Mesendoderm (in vitro differentiated cells): ENCODE results near the gene PLOD1.

Source experiments
- DNase-seq: peaks from one replicate; pipeline ENCODE4 v3.0.0; 2013
- H2AK5ac ChIP-seq: 2 replicates; pipeline ENCODE4 v1.6.1; 2013; ENCODE audit warnings: low read length, inconsistent platforms
- H2BK120ac ChIP-seq: 2 replicates; pipeline ENCODE4 v1.6.1; 2013; ENCODE audit warnings: low read depth, mild to moderate bottlenecking, low read length, moderate library complexity, mixed read lengths
- H2BK15ac ChIP-seq: replicated peaks from 2 replicates; pipeline ENCODE4 v1.6.1; 2013; ENCODE audit warnings: low read depth, mild to moderate bottlenecking, moderate library complexity
- H2BK5ac ChIP-seq: 2 replicates; pipeline ENCODE4 v1.6.1; 2013; ENCODE audit warnings: low read length, inconsistent platforms
- H3K18ac ChIP-seq: 2 replicates; pipeline ENCODE4 v1.6.1; 2013; ENCODE audit warnings: mild to moderate bottlenecking, low read length, mixed read lengths
- H3K23ac ChIP-seq: one replicate; pipeline ENCODE4 v1.6.1; 2013; ENCODE audit warnings: low read length
- H3K27ac ChIP-seq: 2 replicates; pipeline ENCODE4 v1.5.1; 2013; ENCODE audit warnings: low read depth, mild to moderate bottlenecking, inconsistent platforms, low read length, moderate library complexity
- H3K27me3 ChIP-seq: 2 replicates; pipeline ENCODE4 v1.6.1; 2013; ENCODE audit warnings: low read length, control low read depth, mild to moderate bottlenecking, inconsistent platforms; ENCODE audit not compliant: insufficient read depth, poor library complexity
- H3K36me3 ChIP-seq: 2 replicates; pipeline ENCODE4 v1.6.1; 2013; ENCODE audit warnings: low read length, inconsistent platforms; ENCODE audit not compliant: control insufficient read depth, insufficient read depth
- H3K4ac ChIP-seq: one replicate; pipeline ENCODE4 v1.6.1; 2013; ENCODE audit warnings: low read depth, mild to moderate bottlenecking, low read length, moderate library complexity
- H3K4me1 ChIP-seq: 2 replicates; pipeline ENCODE4 v1.6.1; 2013; ENCODE audit warnings: low read depth, low read length, inconsistent platforms; ENCODE audit not compliant: control insufficient read depth
- H3K4me2 ChIP-seq: 2 replicates; pipeline ENCODE4 v1.6.1; 2013; ENCODE audit warnings: low read length
- H3K4me3 ChIP-seq: 2 replicates; pipeline ENCODE4 v1.5.1; 2013; ENCODE audit warnings: mild to moderate bottlenecking, low read length
- H3K56ac ChIP-seq: one replicate; pipeline ENCODE4 v1.6.1; 2013; ENCODE audit warnings: low read length
- H3K79me1 ChIP-seq: 2 replicates; pipeline ENCODE4 v1.6.1; 2013; ENCODE audit warnings: low read length, inconsistent platforms
- H3K79me2 ChIP-seq: 2 replicates; pipeline ENCODE4 v1.6.1; 2013; ENCODE audit warnings: mild to moderate bottlenecking, low read length; ENCODE audit not compliant: control insufficient read depth, insufficient read depth
- H3K9ac ChIP-seq: 2 replicates; pipeline ENCODE4 v1.6.1; 2013; ENCODE audit warnings: low read length, inconsistent platforms
- H4K5ac ChIP-seq: one replicate; pipeline ENCODE4 v1.6.1; 2013; ENCODE audit warnings: low read length
- H4K8ac ChIP-seq: one replicate; pipeline ENCODE4 v1.6.1; 2013; ENCODE audit warnings: low read depth, mild to moderate bottlenecking, control low read depth, low read length, moderate library complexity
- WGBS: extraction: QIAGEN DNeasy Blood & Tissue Kit; methylation state at CpG from one replicate; pipeline ENCODE4 v1.1.7; 2013; ENCODE audit warnings: low lambda C conversion rate, missing lambda C conversion rate; ENCODE audit not compliant: insufficient coverage; ENCODE audit errors: extremely low coverage; 5-methylcytosine and 5-hydroxymethylcytosine counted together

The PLOD1 gene

GRCh38 chr1:11952455-11953109 is 18.1 kb downstream of the PLOD1 start:
- Histone ChIP-seq H3K79me1 (no peaks in the 10 kb centered on the region), H3K9ac (no peak overlapping the region), H2AK5ac (no peak overlapping the region), H2BK15ac (no peak overlapping the region), H4K8ac (no peak overlapping the region), H3K4ac (no peak overlapping the region), H3K4me1 (no peaks in the 10 kb centered on the region), H3K4me2 (no peak overlapping the region), H2BK5ac (no peak overlapping the region), H3K27ac (no peak overlapping the region), H2BK120ac (no peak overlapping the region), H3K36me3 (peaks cover 6% of the 10 kb centered on the region), H3K56ac (no peak overlapping the region), H3K27me3 (no peaks in the 10 kb centered on the region), H3K79me2 (no peaks in the 10 kb centered on the region), H3K23ac (no peak overlapping the region), H3K18ac (no peak overlapping the region), H3K4me3 (no peak overlapping the region), H4K5ac (no peak overlapping the region)
- no peak for DNase-seq
- no CpG with 5 or more reads among the region's 11 CpGs for WGBS

GRCh38 chr1:11955221-11955620 is 20.7 kb downstream of the PLOD1 start:
- Histone ChIP-seq H2BK120ac (no peak overlapping the region), H3K4me2 (no peak overlapping the region), H3K18ac (no peak overlapping the region), H3K27ac (peak overlapping the region; percentile 24), H3K23ac (no peak overlapping the region), H4K5ac (no peak overlapping the region), H3K4me3 (no peak overlapping the region), H3K79me1 (no peaks in the 10 kb centered on the region), H4K8ac (no peak overlapping the region), H3K27me3 (no peaks in the 10 kb centered on the region), H3K79me2 (no peaks in the 10 kb centered on the region), H3K36me3 (peaks cover 6% of the 10 kb centered on the region), H3K56ac (no peak overlapping the region), H3K4me1 (no peaks in the 10 kb centered on the region), H2BK15ac (no peak overlapping the region), H2BK5ac (no peak overlapping the region), H2AK5ac (no peak overlapping the region), H3K4ac (no peak overlapping the region), H3K9ac (no peak overlapping the region)
- peak; percentile 78 for DNase-seq
- no CpG with 5 or more reads among the region's 6 CpGs for WGBS

GRCh38 chr1:11957398-11957797 is 22.9 kb downstream of the PLOD1 start:
- no CpG with 5 or more reads among the region's 5 CpGs for WGBS
- peaks cover 6% of the 10 kb centered on the region for H3K36me3 ChIP-seq

GRCh38 chr1:11957897-11958296 is 23.4 kb downstream of the PLOD1 start:
- Histone ChIP-seq H3K9ac (no peak overlapping the region), H3K79me2 (no peaks in the 10 kb centered on the region), H2AK5ac (no peak overlapping the region), H2BK15ac (no peak overlapping the region), H3K27me3 (no peaks in the 10 kb centered on the region), H3K27ac (no peak overlapping the region), H3K4ac (no peak overlapping the region), H3K79me1 (no peaks in the 10 kb centered on the region), H3K18ac (no peak overlapping the region), H3K56ac (no peak overlapping the region), H3K4me2 (no peak overlapping the region), H2BK120ac (no peak overlapping the region), H3K23ac (no peak overlapping the region), H4K8ac (no peak overlapping the region), H3K4me3 (no peak overlapping the region), H2BK5ac (no peak overlapping the region), H4K5ac (no peak overlapping the region), H3K4me1 (no peaks in the 10 kb centered on the region), H3K36me3 (peaks cover 6% of the 10 kb centered on the region)
- no peak for DNase-seq
- no CpG with 5 or more reads among the region's 12 CpGs for WGBS

More at GRCh38 chr1:11957398-11957797, 22.9 kb downstream of the PLOD1 start:
- no peak overlapping the region for H2BK5ac ChIP-seq
- H3K4me2 ChIP-seq: no peak overlapping the region
- no peak overlapping the region for H2BK15ac ChIP-seq
- H4K5ac ChIP-seq: no peak overlapping the region
- H3K79me2 ChIP-seq: no peaks in the 10 kb centered on the region
- no peak overlapping the region for H2AK5ac ChIP-seq
- no peak overlapping the region for H3K4me3 ChIP-seq
- H3K27me3 ChIP-seq: no peaks in the 10 kb centered on the region
- H3K79me1 ChIP-seq: no peaks in the 10 kb centered on the region
- no peak overlapping the region for H3K27ac ChIP-seq
- H3K18ac ChIP-seq: no peak overlapping the region
- H3K9ac ChIP-seq: no peak overlapping the region
- H2BK120ac ChIP-seq: no peak overlapping the region
- no peak for DNase-seq
- H3K56ac ChIP-seq: no peak overlapping the region
- no peaks in the 10 kb centered on the region for H3K4me1 ChIP-seq
- no peak overlapping the region for H4K8ac ChIP-seq
- H3K4ac ChIP-seq: no peak overlapping the region
- H3K23ac ChIP-seq: no peak overlapping the region

GRCh38 chr1:11960276-11960675 is 25.8 kb downstream of the PLOD1 start:
- no peak overlapping the region for H3K4me2 ChIP-seq
- no peaks in the 10 kb centered on the region for H3K27me3 ChIP-seq
- H3K56ac ChIP-seq: no peak overlapping the region
- no peak overlapping the region for H3K23ac ChIP-seq
- no peak for DNase-seq
- no peak overlapping the region for H3K9ac ChIP-seq
- H3K4ac ChIP-seq: no peak overlapping the region
- H3K79me1 ChIP-seq: no peaks in the 10 kb centered on the region
- no peak overlapping the region for H2BK15ac ChIP-seq
- no peak overlapping the region for H2BK120ac ChIP-seq
- H3K79me2 ChIP-seq: no peaks in the 10 kb centered on the region
- no peak overlapping the region for H2BK5ac ChIP-seq
- no CpG with 5 or more reads among the region's 5 CpGs for WGBS
- no peak overlapping the region for H3K18ac ChIP-seq
- H4K8ac ChIP-seq: no peak overlapping the region
- no peak overlapping the region for H2AK5ac ChIP-seq
- H3K36me3 ChIP-seq: peaks cover 14% of the 10 kb centered on the region
- H3K4me3 ChIP-seq: no peak overlapping the region
- no peak overlapping the region for H3K27ac ChIP-seq
- H3K4me1 ChIP-seq: no peaks in the 10 kb centered on the region
- H4K5ac ChIP-seq: no peak overlapping the region

- WGBS: no CpG with 5 or more reads among the region's 6 CpGs
- peaks cover 14% of the 10 kb centered on the region for H3K36me3 ChIP-seq
- H3K79me1 ChIP-seq: no peaks in the 10 kb centered on the region
- H3K79me2 ChIP-seq: no peaks in the 10 kb centered on the region
- no peak overlapping the region for H3K27ac ChIP-seq
- no peak overlapping the region for H3K4me2 ChIP-seq
- no peak for DNase-seq
- H3K18ac ChIP-seq: no peak overlapping the region
- H3K23ac ChIP-seq: no peak overlapping the region
- H3K4me3 ChIP-seq: no peak overlapping the region
- H3K56ac ChIP-seq: no peak overlapping the region
- H4K8ac ChIP-seq: no peak overlapping the region
- no peaks in the 10 kb centered on the region for H3K4me1 ChIP-seq
- no peaks in the 10 kb centered on the region for H3K27me3 ChIP-seq
- H4K5ac ChIP-seq: no peak overlapping the region
- no peak overlapping the region for H3K9ac ChIP-seq
- H2BK5ac ChIP-seq: no peak overlapping the region
- no peak overlapping the region for H3K4ac ChIP-seq
- no peak overlapping the region for H2BK15ac ChIP-seq
- H2BK120ac ChIP-seq: no peak overlapping the region
- H2AK5ac ChIP-seq: no peak overlapping the region
Observed at GRCh38 chr1:11960715-11961114, 26.2 kb downstream of the PLOD1 start.
